Esophagus squamous epithelium (tissue), 5 donors: ENCODE measurements around the gene NAGLU. TPM values are rescaled to one million over a fixed set of nuclear protein-coding genes. Genes with fewer than 3 reads are reported as not detected.

Experiments used
- DNase-seq: peaks from one replicate; lab custom pipeline; 2025; lab: John Stamatoyannopoulos, UW
- H3K27ac ChIP-seq, 4 donors: fragments of 200-600 bp; sonication (generic); one replicate each; pipeline ENCODE4 v1.5.1; 2016 to 2019; ENCODE audit warnings: mild to moderate bottlenecking in 1 of 4
- H3K27me3 ChIP-seq, 4 donors: fragments of 200-600 bp; sonication (generic); 1 replicate in 3 of 4; 2 replicates in 1 of 4; pipeline versions ENCODE4 v1.5.1 to v1.6.0; 2017 to 2021; ENCODE audit warnings: antibody characterized with exemption in 1 of 4
- H3K36me3 ChIP-seq, 3 donors: fragments of 200-600 bp; sonication (generic); one replicate each; pipeline ENCODE4 v1.5.1; 2016 to 2019
- H3K4me1 ChIP-seq, 3 donors: fragments of 200-600 bp; sonication (generic); one replicate each; pipeline ENCODE4 v1.5.1; 2017 to 2019
- H3K4me3 ChIP-seq, 4 donors: fragments of 200-600 bp; sonication (generic); 1 replicate in 3 of 4; 2 replicates in 1 of 4; pipeline ENCODE4 v1.5.1; 2016 to 2019; ENCODE audit warnings: mild to moderate bottlenecking in 2 of 4, moderate library complexity in 1 of 4
- H3K9me3 ChIP-seq, 3 donors: fragments of 200-600 bp; sonication (generic); one replicate each; pipeline ENCODE4 v1.5.1; 2016 to 2019
- CTCF ChIP-seq, 6 experiments: fragments of 450-650 bp in 4 of 6; fragments of 200-600 bp in 2 of 6; sonication (generic) in 2 of 6; IDR thresholded peaks; one replicate each; pipeline ENCODE4 v1.5.1; 2016 to 2019; ENCODE audit warnings: antibody characterized with exemption in 6 of 6, mild to moderate bottlenecking in 4 of 6, moderate library complexity in 4 of 6
- POLR2A ChIP-seq, 4 donors: fragments of 450-650 bp; IDR thresholded peaks; one replicate each; pipeline ENCODE4 v1.6.1; 2017; ENCODE audit warnings: antibody characterized with exemption in 4 of 4, mild to moderate bottlenecking in 4 of 4, moderate library complexity in 3 of 4
- WGBS, 2 donors: methylation state at CpG; one replicate each; pipeline ENCODE4 v1.1.5; 2018; 5-methylcytosine and 5-hydroxymethylcytosine counted together
- intact Hi-C: fragments of 100-400 bp; cut with DNase I; formaldehyde crosslinking; loops from one replicate; pipeline ENCODE4 v1.15.0; 2022
- total RNA-seq, 4 donors: library from RNA; depleted of rRNA; stranded (reverse); fragments of >200 nt; gene quantifications; one replicate each; pipeline ENCODE4 v1.1.0, GENCODE V29; 2016
- donor health status: DM: yes; HTN: yes; CAD: no.

NAGLU gene
- total RNA-seq, 4 donors from 2014 or later: 19.2 to 39.0 (median 26.5) TPM

- no peaks in the 10 kb centered on the region for H3K9me3 ChIP-seq
- TF ChIP-seq POLR2A (IDR thresholded peaks at IDR 0.05): no peak
- no peak for TF ChIP-seq CTCF (IDR thresholded peaks at IDR 0.05)
- WGBS, 2 donors: 39 to 58% methylated on average over 9 to 10 of the region's 12 CpGs
- H3K4me3 ChIP-seq: no peak overlapping the region
- H3K4me1 ChIP-seq: peaks cover 36 to 73% (median 68%) of the 10 kb centered on the region in 3 donors
- H3K27me3 ChIP-seq: no peaks in the 10 kb centered on the region
- H3K27ac ChIP-seq: peak overlapping the region; percentile 79 to 97 (median 91)
- no peak for DNase-seq
- H3K36me3 ChIP-seq: peaks cover 0 to 50% (median 9%) of the 10 kb centered on the region in 3 donors
- intact Hi-C loops: loop anchor here (5.0 to 10.0 kb wide), 2 partner anchors 95 to 198 kb away; partner anchors contain the start of gene CAVIN1
These were observed 16.2 kb upstream of the NAGLU start for GRCh38 chr17:42519546-42520491.

- DNase-seq: no peak
- H3K27ac ChIP-seq: peak overlapping the region; percentile 79 to 97 (median 91)
- intact Hi-C loops: no loop called here
- no peaks in the 10 kb centered on the region for H3K9me3 ChIP-seq
- H3K4me1 ChIP-seq: peaks cover 36 to 80% (median 68%) of the 10 kb centered on the region in 3 donors
- no peak overlapping the region for H3K4me3 ChIP-seq
- TF ChIP-seq POLR2A (IDR thresholded peaks at IDR 0.05) (no peak), CTCF (IDR thresholded peaks at IDR 0.05) (no peak)
- no peaks in the 10 kb centered on the region for H3K27me3 ChIP-seq
- WGBS, 2 donors: 44 to 61% methylated on average over 6 of the region's 9 CpGs
- H3K36me3 ChIP-seq: peaks cover 0 to 42% (median 8%) of the 10 kb centered on the region in 3 donors
These were observed 15.5 kb upstream of the NAGLU start for GRCh38 chr17:42520540-42520951.

- H3K27me3 ChIP-seq: no peaks in the 10 kb centered on the region
- no peak overlapping the region for H3K4me3 ChIP-seq
- no peak for DNase-seq
- H3K27ac ChIP-seq: peak overlapping the region; percentile 79 to 97 (median 91)
- no peak for TF ChIP-seq POLR2A (IDR thresholded peaks at IDR 0.05)
- no peak for TF ChIP-seq CTCF (IDR thresholded peaks at IDR 0.05)
- peaks cover 36 to 85% (median 68%) of the 10 kb centered on the region in 3 donors for H3K4me1 ChIP-seq
- intact Hi-C loops: no loop called here
- 41 to 77% methylated on average over 6 to 8 of the region's 8 CpGs for WGBS, 2 donors
- H3K9me3 ChIP-seq: no peaks in the 10 kb centered on the region
- peaks cover 0 to 37% (median 8%) of the 10 kb centered on the region in 3 donors for H3K36me3 ChIP-seq
These were observed 15.0 kb upstream of the NAGLU start for GRCh38 chr17:42521036-42521435.

- intact Hi-C loops: no loop called here
- no peak for DNase-seq
- Histone ChIP-seq H3K27me3 (no peaks in the 10 kb centered on the region), H3K4me1 (peaks cover 36 to 84% (median 66%) of the 10 kb centered on the region in 3 donors), H3K27ac (peak overlapping the region; percentile 79 to 97 (median 91)), H3K4me3 (no peak overlapping the region), H3K36me3 (peaks cover 0 to 30% (median 8%) of the 10 kb centered on the region in 3 donors), H3K9me3 (no peaks in the 10 kb centered on the region)
- 61% methylated on average over 3 to 5 of the region's 11 CpGs for WGBS, 2 donors
- TF ChIP-seq POLR2A (IDR thresholded peaks at IDR 0.05) (no peak), CTCF (IDR thresholded peaks at IDR 0.05) (no peak)
These were observed 14.3 kb upstream of the NAGLU start for GRCh38 chr17:42521666-42522262.
